ENCODE measurements around the gene COL4A2.
"Not testable (repeated sequence)": the region's sequence is repeated elsewhere in the genome, so short reads cannot be mapped to it uniquely, and the experiment has no call there.

COL4A2 gene

GRCh38 chr13:110443622-110444225 lies 136.6 kb downstream of the COL4A2 start:
- no peak for DNase-seq (ENCODE audit: low spot score)

GRCh38 chr13:110444226-110444653 lies 137.2 kb downstream of the COL4A2 start:
- DNase-seq (ENCODE audit: low spot score): no peak

- no peak for DNase-seq (ENCODE audit: low spot score)
These were observed 138.1 kb downstream of the COL4A2 start for GRCh38 chr13:110445183-110445582.

- DNase-seq (ENCODE audit: low spot score): no peak
These were observed 138.9 kb downstream of the COL4A2 start for GRCh38 chr13:110445722-110446574.

GRCh38 chr13:110446575-110446890 lies 139.4 kb downstream of the COL4A2 start:
- no peak for DNase-seq (ENCODE audit: low spot score)

GRCh38 chr13:110447058-110447511 lies 140.0 kb downstream of the COL4A2 start:
- DNase-seq (ENCODE audit: low spot score): peak; percentile 42

- DNase-seq (ENCODE audit: low spot score): no peak
These were observed 140.7 kb downstream of the COL4A2 start for GRCh38 chr13:110447801-110448200.

GRCh38 chr13:110448230-110448629 lies 141.1 kb downstream of the COL4A2 start:
- no peak for DNase-seq (ENCODE audit: low spot score)

- no peak for DNase-seq (ENCODE audit: low spot score)
These were observed 141.6 kb downstream of the COL4A2 start for GRCh38 chr13:110448677-110449076.

- peak; percentile 29 for DNase-seq (ENCODE audit: low spot score)
These were observed 142.3 kb downstream of the COL4A2 start for GRCh38 chr13:110449219-110450015.

GRCh38 chr13:110450016-110450900 lies 143.2 kb downstream of the COL4A2 start:
- DNase-seq (ENCODE audit: low spot score): no peak

- no peak for DNase-seq (ENCODE audit: low spot score)
These were observed 144.1 kb downstream of the COL4A2 start for GRCh38 chr13:110450941-110451730.

- DNase-seq (ENCODE audit: low spot score): not testable (repeated sequence)
These were observed 146.0 kb downstream of the COL4A2 start for GRCh38 chr13:110453091-110453490.

- no peak for DNase-seq (ENCODE audit: low spot score)
These were observed 146.7 kb downstream of the COL4A2 start for GRCh38 chr13:110453797-110454196.

GRCh38 chr13:110454227-110454859 lies 147.3 kb downstream of the COL4A2 start:
- DNase-seq (ENCODE audit: low spot score): no peak

GRCh38 chr13:110454956-110455355 lies 147.9 kb downstream of the COL4A2 start:
- no peak for DNase-seq (ENCODE audit: low spot score)

GRCh38 chr13:110455444-110455843 lies 148.4 kb downstream of the COL4A2 start:
- no peak for DNase-seq (ENCODE audit: low spot score)

- peak; percentile 80 for DNase-seq (ENCODE audit: low spot score)
These were observed 148.9 kb downstream of the COL4A2 start for GRCh38 chr13:110455941-110456340.

GRCh38 chr13:110456550-110456949 lies 149.5 kb downstream of the COL4A2 start:
- no peak for DNase-seq (ENCODE audit: low spot score)

GRCh38 chr13:110457361-110457760 lies 150.3 kb downstream of the COL4A2 start:
- DNase-seq (ENCODE audit: low spot score): no peak
